SK-N-SH (cell line): ENCODE measurements around the gene FAM169A. TPM values are rescaled to one million over a fixed set of nuclear protein-coding genes. Genes with fewer than 3 reads are reported as not detected.
"Not testable (repeated sequence)": the region's sequence is repeated elsewhere in the genome, so short reads cannot be mapped to it uniquely, and the experiment has no call there.

Source experiments
- CTCF ChIA-PET: fragments of 300-600, 350-600 bp; formaldehyde crosslinking; extraction: SDS; loops from one replicate; lab custom pipeline; 2021; lab: Yijun Ruan, JAX
- POLR2A ChIA-PET: fragments of 350-600 bp; sonication (Branson Sonifier 250); formaldehyde crosslinking; extraction: SDS; loops from one replicate; lab custom pipeline; 2020; ENCODE audit warnings: antibody characterized with exemption, inconsistent platforms; lab: Yijun Ruan, JAX
- DNase-seq: peaks from one replicate; pipeline ENCODE4 v3.0.0; 2012
- H2AFZ ChIP-seq: fragments of 200-600 bp; sonication (generic); 2 replicates; pipeline ENCODE4 v1.8.1; 2016; ENCODE audit warnings: antibody characterized with exemption, mild to moderate bottlenecking, low read depth
- H3F3A ChIP-seq: fragments of 200-600 bp; sonication (generic); replicated peaks from 2 replicates; pipeline ENCODE3; 2016; ENCODE audit warnings: antibody characterized with exemption, mild to moderate bottlenecking; ENCODE audit not compliant: insufficient read depth
- H3K27ac ChIP-seq, 2 experiments: fragments of 200-500 bp in 1 of 2; fragments of 200-600 bp in 1 of 2; sonication (Bioruptor generic) in 1 of 2; sonication (generic), shearing (Covaris generic) in 1 of 2; 2 replicates each; pipeline versions ENCODE4 v1.5.1 to v1.6.1; 2014 to 2016; ENCODE audit warnings: low read depth in 2 of 2, inconsistent platforms in 1 of 2, low read length in 1 of 2, mild to moderate bottlenecking in 1 of 2, mixed read lengths in 1 of 2
- H3K27me3 ChIP-seq: fragments of 200-600 bp; sonication (generic), shearing (Covaris generic); 2 replicates; pipeline ENCODE4 v1.6.1; 2016; ENCODE audit warnings: mixed run types; ENCODE audit not compliant: insufficient read depth
- H3K36me3 ChIP-seq, 2 experiments: fragments of 200-500 bp in 1 of 2; fragments of 200-600 bp in 1 of 2; sonication (Bioruptor generic) in 1 of 2; sonication (generic) in 1 of 2; replicated peaks in 1 of 2; 2 replicates each; pipeline versions ENCODE3 to v1.5.1; 2014 to 2016; ENCODE audit warnings: low read length in 1 of 2, mild to moderate bottlenecking in 1 of 2; ENCODE audit not compliant: insufficient read depth in 2 of 2, control insufficient read depth in 1 of 2
- H3K4me1 ChIP-seq, 2 experiments: fragments of 200-500 bp in 1 of 2; fragments of 200-600 bp in 1 of 2; sonication (Bioruptor generic) in 1 of 2; sonication (generic), shearing (Covaris generic) in 1 of 2; 2 replicates each; pipeline versions ENCODE4 v1.5.1 to v1.6.1; 2014 to 2016; ENCODE audit warnings: low read depth in 1 of 2, low read length in 1 of 2, mixed run types in 1 of 2; ENCODE audit not compliant: insufficient read depth in 2 of 2, control insufficient read depth in 1 of 2
- H3K4me2 ChIP-seq: fragments of 200-600 bp; sonication (generic), shearing (Covaris generic); 2 replicates; pipeline ENCODE4 v1.6.1; 2017; ENCODE audit warnings: mixed run types
- H3K4me3 ChIP-seq, 2 experiments: fragments of 200-500 bp in 1 of 2; fragments of 200-600 bp in 1 of 2; sonication (Bioruptor generic) in 1 of 2; sonication (generic), shearing (Covaris generic) in 1 of 2; 2 replicates each; pipeline versions ENCODE4 v1.5.1 to v1.8.1; 2014 to 2016; ENCODE audit warnings: low read depth in 2 of 2, inconsistent platforms in 1 of 2, low read length in 1 of 2, mild to moderate bottlenecking in 1 of 2, mixed read lengths in 1 of 2, moderate library complexity in 1 of 2
- H3K79me2 ChIP-seq: fragments of 200-600 bp; sonication (generic); 2 replicates; pipeline ENCODE4 v1.8.1; 2017; ENCODE audit warnings: mild to moderate bottlenecking; ENCODE audit not compliant: insufficient read depth
- H3K9ac ChIP-seq: fragments of 200-600 bp; sonication (generic); 2 replicates; pipeline ENCODE4 v1.6.1; 2017; ENCODE audit warnings: mixed run types
- H3K9me2 ChIP-seq: fragments of 200-600 bp; sonication (generic); 2 replicates; pipeline ENCODE4 v1.6.1; 2017; ENCODE audit warnings: mixed run types
- H3K9me3 ChIP-seq: fragments of 200-600 bp; sonication (generic); 2 replicates; pipeline ENCODE4 v1.6.1; 2017; ENCODE audit warnings: mixed run types, mild to moderate bottlenecking, moderate library complexity
- H4K20me1 ChIP-seq: fragments of 200-600 bp; sonication (generic); 2 replicates; pipeline ENCODE4 v1.6.1; 2017; ENCODE audit warnings: mild to moderate bottlenecking, mixed run types; ENCODE audit not compliant: insufficient read depth
- CHD2 ChIP-seq: fragments of 150-350 bp; IDR thresholded peaks from 2 replicates; pipeline ENCODE4 v1.6.1; 2018; ENCODE audit warnings: low read length; ENCODE audit not compliant: partially characterized antibody
- EZH2phosphoT487 ChIP-seq: fragments of 200-600 bp; sonication (generic); IDR thresholded peaks from 2 replicates; pipeline ENCODE4 v1.6.1; 2017; ENCODE audit warnings: low read depth, mixed run types, mild to moderate bottlenecking, antibody characterized with exemption, moderate library complexity, borderline replicate concordance
- FOSL2 ChIP-seq: IDR thresholded peaks from 2 replicates; pipeline ENCODE4 v1.4.0; 2012; ENCODE audit warnings: low read depth, mild to moderate bottlenecking, moderate library complexity, borderline replicate concordance
- FOXJ3 ChIP-seq: sonication (generic); formaldehyde crosslinking; IDR thresholded peaks from 2 replicates; pipeline ENCODE4 v1.5.1; 2020; ENCODE audit warnings: mild to moderate bottlenecking, missing genetic modification reagents
- FOXM1 ChIP-seq: IDR thresholded peaks from 2 replicates; pipeline ENCODE4 v1.4.0; 2012; ENCODE audit warnings: low read depth, mild to moderate bottlenecking
- GABPA ChIP-seq: IDR thresholded peaks from 2 replicates; pipeline ENCODE4 v1.4.0; 2012; ENCODE audit warnings: low read depth, mild to moderate bottlenecking
- GATA2 ChIP-seq: sonication (generic); formaldehyde crosslinking; IDR thresholded peaks from 2 replicates; pipeline ENCODE4 v1.5.0; 2020; ENCODE audit warnings: mild to moderate bottlenecking, missing genetic modification reagents
- IRF3 ChIP-seq: fragments of 150-350 bp; IDR thresholded peaks from 2 replicates; pipeline ENCODE4 v1.6.1; 2016; ENCODE audit warnings: mild to moderate bottlenecking, low read depth, low read length
- MXI1 ChIP-seq: IDR thresholded peaks from 2 replicates; pipeline ENCODE4 v1.6.1; 2012; ENCODE audit warnings: mild to moderate bottlenecking, low read depth, low read length, improper control_type of control experiment
- NFIC ChIP-seq: IDR thresholded peaks from 2 replicates; pipeline ENCODE4 v1.4.0; 2012; ENCODE audit warnings: borderline replicate concordance
- RAD21 ChIP-seq: IDR thresholded peaks from 2 replicates; pipeline ENCODE4 v1.6.1; 2012; ENCODE audit warnings: mild to moderate bottlenecking, low read length
- RFX5 ChIP-seq: IDR thresholded peaks from 2 replicates; pipeline ENCODE4 v1.6.1; 2012; ENCODE audit warnings: mild to moderate bottlenecking, improper control_type of control experiment, low read length
- SMC3 ChIP-seq: IDR thresholded peaks from 2 replicates; pipeline ENCODE4 v1.6.1; 2012; ENCODE audit warnings: low read depth, low read length, improper control_type of control experiment
- USF2 ChIP-seq: fragments of 150-350 bp; IDR thresholded peaks from 2 replicates; pipeline ENCODE4 v1.6.1; 2017; ENCODE audit warnings: antibody characterized with exemption, low read length, low read depth, borderline replicate concordance
- YY1 ChIP-seq: IDR thresholded peaks from 2 replicates; pipeline ENCODE4 v1.4.0; 2012; ENCODE audit warnings: low read depth, mild to moderate bottlenecking
- WGBS: methylation state at CpG from one replicate; pipeline ENCODE4 v1.1.6; 2017; ENCODE audit warnings: low lambda C conversion rate; 5-methylcytosine and 5-hydroxymethylcytosine counted together
- polyA plus RNA-seq, 3 experiments: library from polyadenylated mRNA; depleted of rRNA; stranded (reverse); fragments of >200 nt; gene quantifications; 2 replicates each; pipeline ENCODE4 v1.2.3, GENCODE V29; 2012
- TF ChIP-seq, protein P1 (sequence below): IDR thresholded peaks from 2 replicates; pipeline ENCODE4 v1.4.0; 2012; ENCODE audit warnings: low read depth
- TF ChIP-seq, protein P2 (sequence below): fragments of 200-600 bp; sonication (generic); IDR thresholded peaks from 2 replicates; pipeline ENCODE4 v1.6.1; 2017; ENCODE audit warnings: antibody characterized with exemption, mild to moderate bottlenecking, moderate library complexity
- TF ChIP-seq, protein P3 (sequence below): IDR thresholded peaks from 2 replicates; pipeline ENCODE4; 2012

FAM169A gene
- polyA plus RNA-seq, 1 of the 3 experiments (the other 2 are of a cell fraction) = 2.6 TPM

- no peaks in the 10 kb centered on the region for H3K36me3 ChIP-seq
- TF ChIP-seq YY1 (no peak), IRF3 (no peak), NFIC (no peak), USF2 (no peak), MXI1 (no peak), GABPA (no peak), FOXJ3 (CRISPR knock-in tag) (no peak), SMC3 (no peak), RFX5 (no peak), FOSL2 (no peak), RAD21 (no peak), GATA2 (CRISPR knock-in tag) (no peak), EZH2phosphoT487 (no peak), FOXM1 (no peak), CHD2 (no peak)
- TF ChIP-seq, protein P1, sequence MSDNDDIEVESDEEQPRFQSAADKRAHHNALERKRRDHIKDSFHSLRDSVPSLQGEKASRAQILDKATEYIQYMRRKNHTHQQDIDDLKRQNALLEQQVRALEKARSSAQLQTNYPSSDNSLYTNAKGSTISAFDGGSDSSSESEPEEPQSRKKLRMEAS = no peak
- TF ChIP-seq, protein P2, sequence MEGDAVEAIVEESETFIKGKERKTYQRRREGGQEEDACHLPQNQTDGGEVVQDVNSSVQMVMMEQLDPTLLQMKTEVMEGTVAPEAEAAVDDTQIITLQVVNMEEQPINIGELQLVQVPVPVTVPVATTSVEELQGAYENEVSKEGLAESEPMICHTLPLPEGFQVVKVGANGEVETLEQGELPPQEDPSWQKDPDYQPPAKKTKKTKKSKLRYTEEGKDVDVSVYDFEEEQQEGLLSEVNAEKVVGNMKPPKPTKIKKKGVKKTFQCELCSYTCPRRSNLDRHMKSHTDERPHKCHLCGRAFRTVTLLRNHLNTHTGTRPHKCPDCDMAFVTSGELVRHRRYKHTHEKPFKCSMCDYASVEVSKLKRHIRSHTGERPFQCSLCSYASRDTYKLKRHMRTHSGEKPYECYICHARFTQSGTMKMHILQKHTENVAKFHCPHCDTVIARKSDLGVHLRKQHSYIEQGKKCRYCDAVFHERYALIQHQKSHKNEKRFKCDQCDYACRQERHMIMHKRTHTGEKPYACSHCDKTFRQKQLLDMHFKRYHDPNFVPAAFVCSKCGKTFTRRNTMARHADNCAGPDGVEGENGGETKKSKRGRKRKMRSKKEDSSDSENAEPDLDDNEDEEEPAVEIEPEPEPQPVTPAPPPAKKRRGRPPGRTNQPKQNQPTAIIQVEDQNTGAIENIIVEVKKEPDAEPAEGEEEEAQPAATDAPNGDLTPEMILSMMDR = no peak
- TF ChIP-seq, protein P3, sequence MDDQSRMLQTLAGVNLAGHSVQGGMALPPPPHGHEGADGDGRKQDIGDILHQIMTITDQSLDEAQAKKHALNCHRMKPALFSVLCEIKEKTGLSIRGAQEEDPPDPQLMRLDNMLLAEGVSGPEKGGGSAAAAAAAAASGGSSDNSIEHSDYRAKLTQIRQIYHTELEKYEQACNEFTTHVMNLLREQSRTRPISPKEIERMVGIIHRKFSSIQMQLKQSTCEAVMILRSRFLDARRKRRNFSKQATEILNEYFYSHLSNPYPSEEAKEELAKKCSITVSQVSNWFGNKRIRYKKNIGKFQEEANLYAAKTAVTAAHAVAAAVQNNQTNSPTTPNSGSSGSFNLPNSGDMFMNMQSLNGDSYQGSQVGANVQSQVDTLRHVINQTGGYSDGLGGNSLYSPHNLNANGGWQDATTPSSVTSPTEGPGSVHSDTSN = no peak
- TF ChIP-seq, all 33 proteins: peak for 0
- no peak overlapping the region for H3K27ac ChIP-seq
- no peak for DNase-seq
- H3K4me3 ChIP-seq = no peak overlapping the region
- no peaks in the 10 kb centered on the region for H4K20me1 ChIP-seq
- ChIA-PET CTCF (interaction anchor here (1.1 to 1.3 kb wide), 2 partner anchors 242 to 243 kb away, joined by 3 to 7 read pairs; no protein-coding TSS in a partner anchor), POLR2A (no interaction called here)
- H3K27me3 ChIP-seq = peaks cover 5% of the 10 kb centered on the region; the same call in 1 of the 2 replicates
- WGBS = 61% methylated on average over 1 of the region's 1 CpG
- H2AFZ ChIP-seq = no peak overlapping the region
- H3K79me2 ChIP-seq = no peaks in the 10 kb centered on the region
- H3K4me1 ChIP-seq = no peaks in the 10 kb centered on the region
- no peak overlapping the region for H3K9ac ChIP-seq
- H3F3A ChIP-seq = no peaks in the 10 kb centered on the region
- H3K9me3 ChIP-seq = no peaks in the 10 kb centered on the region
- no peak overlapping the region for H3K4me2 ChIP-seq
- no peaks in the 10 kb centered on the region for H3K9me2 ChIP-seq
Observed at GRCh38 chr5:74915488-74915887, 49.3 kb upstream of the FAM169A start.

DNA sequence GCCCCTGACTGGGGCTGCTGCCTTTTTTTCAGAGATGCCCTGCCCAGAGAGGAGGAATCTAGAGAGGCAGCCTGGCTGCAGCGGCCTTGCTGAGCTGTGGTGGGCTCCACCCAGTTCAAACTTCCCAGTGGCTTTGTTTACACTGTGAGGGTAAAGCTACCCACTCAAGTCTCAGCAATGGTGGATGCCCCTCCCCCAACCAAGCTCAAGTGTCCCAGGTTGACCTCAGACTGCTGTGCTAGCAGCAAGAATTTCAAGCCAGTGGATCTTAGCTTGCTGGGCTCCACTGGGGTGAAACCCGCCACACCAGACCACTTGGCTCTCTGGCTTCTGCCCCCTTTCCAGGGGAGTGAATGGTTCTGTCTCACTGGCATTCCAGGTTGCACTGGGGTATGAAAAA, 45.2 kb upstream of the FAM169A start:
- H3K4me2 ChIP-seq, H3K79me2 ChIP-seq, H3K9me3 ChIP-seq, H3K4me3 ChIP-seq, H3K4me1 ChIP-seq, H3K36me3 ChIP-seq, H2AFZ ChIP-seq, H3K27ac ChIP-seq, H3K27me3 ChIP-seq, H3K9me2 ChIP-seq, H3F3A ChIP-seq, H4K20me1 ChIP-seq, POLR2A ChIA-PET, H3K9ac ChIP-seq, DNase-seq: not testable (repeated sequence)
- CTCF ChIA-PET = interaction anchor here (0.6 to 1.5 kb wide), 3 partner anchors 8 to 146 kb away, joined by 4 read pairs; no protein-coding TSS in a partner anchor
- WGBS = 36% methylated on average over 2 of the region's 2 CpGs

GRCh38 chr5:74909888-74910287, 43.7 kb upstream of the FAM169A start:
- CTCF ChIA-PET = not testable (repeated sequence)

More at GRCh38 chr5:74909888-74910287, 43.7 kb upstream of the FAM169A start:
- H3K4me2 ChIP-seq, H3K27me3 ChIP-seq, H3K4me3 ChIP-seq, H3K4me1 ChIP-seq, H2AFZ ChIP-seq, H3K9me2 ChIP-seq, H4K20me1 ChIP-seq, DNase-seq, H3K9me3 ChIP-seq, H3F3A ChIP-seq, H3K9ac ChIP-seq, H3K36me3 ChIP-seq, H3K27ac ChIP-seq, POLR2A ChIA-PET, H3K79me2 ChIP-seq: not testable (repeated sequence)
